HG03060 (cell line): ENCODE results near the gene ETFB.
"Not testable (repeated sequence)": the region's sequence is repeated elsewhere in the genome, so short reads cannot be mapped to it uniquely, and the experiment has no call there.

ENCODE experiments used
- ATAC-seq: cut with Tn5 transposase; IDR thresholded peaks from one replicate; pipeline ENCODE4 v1.9.1; 2021; ENCODE audit warnings: low read depth, moderate number of reproducible peaks; ENCODE audit not compliant: unreplicated experiment

ETFB gene

GRCh38 chr19:51365965-51366388 lies at the start of gene ETFB:
Gene ETFB (minus strand): TSS chr19:51366388. CDS start chr19:51366326, 62 bp downstream.
- ATAC-seq = no peak

GRCh38 chr19:51415187-51415586 lies 49.0 kb upstream of the ETFB start:
- ATAC-seq = no peak

- no peak for ATAC-seq
These were observed 45.0 kb upstream of the ETFB start for GRCh38 chr19:51410950-51411748.

GRCh38 chr19:51407511-51408131 lies 41.4 kb upstream of the ETFB start:
- ATAC-seq = no peak

- no peak for ATAC-seq
These were observed 35.9 kb upstream of the ETFB start for GRCh38 chr19:51402117-51402516.

GRCh38 chr19:51399936-51400335 lies 33.7 kb upstream of the ETFB start:
- ATAC-seq = not testable (repeated sequence)

- no peak for ATAC-seq
These were observed 33.0 kb upstream of the ETFB start for GRCh38 chr19:51399231-51399630.

GRCh38 chr19:51398096-51398704 lies 32.0 kb upstream of the ETFB start:
- no peak for ATAC-seq

GRCh38 chr19:51397453-51397852 lies 31.3 kb upstream of the ETFB start:
- ATAC-seq = not testable (repeated sequence)

- no peak for ATAC-seq
These were observed 30.0 kb upstream of the ETFB start for GRCh38 chr19:51396175-51396574.

- ATAC-seq = peak; percentile 78
These were observed 28.1 kb upstream of the ETFB start for GRCh38 chr19:51394050-51394836.

GRCh38 chr19:51392701-51393100 lies 26.5 kb upstream of the ETFB start:
- no peak for ATAC-seq

GRCh38 chr19:51391073-51391611 lies 25.0 kb upstream of the ETFB start:
- ATAC-seq = no peak

GRCh38 chr19:51389143-51389542 lies 23.0 kb upstream of the ETFB start:
- no peak for ATAC-seq

GRCh38 chr19:51387924-51388389 lies 21.8 kb upstream of the ETFB start, which contains the start of gene LIM2:
Gene LIM2 (minus strand): TSS chr19:51387974. CDS start chr19:51387443, 531 bp downstream.
- ATAC-seq = no peak

GRCh38 chr19:51386882-51387520 lies 20.8 kb upstream of the ETFB start:
- no peak for ATAC-seq

GRCh38 chr19:51382004-51382403 lies 15.8 kb upstream of the ETFB start:
- no peak for ATAC-seq

- no peak for ATAC-seq
These were observed 14.2 kb upstream of the ETFB start for GRCh38 chr19:51380379-51380778.

- no peak for ATAC-seq
These were observed 11.2 kb upstream of the ETFB start for GRCh38 chr19:51377422-51377821.
